ENCODE results near the gene ZIC3. TPM values are rescaled to one million over a fixed set of nuclear protein-coding genes. Genes with fewer than 3 reads are reported as not detected.

Gene ZIC3
- total RNA-seq (ENCODE audit: low replicate concordance) = not detected in 2 replicates

GRCh38 chrX:137565921-137566745, at the start of gene ZIC3:
TSS of gene ZIC3 (plus strand) at chrX:137566127. CDS start at chrX:137566692, 565 bp downstream.
- TF ChIP-seq, protein P1, sequence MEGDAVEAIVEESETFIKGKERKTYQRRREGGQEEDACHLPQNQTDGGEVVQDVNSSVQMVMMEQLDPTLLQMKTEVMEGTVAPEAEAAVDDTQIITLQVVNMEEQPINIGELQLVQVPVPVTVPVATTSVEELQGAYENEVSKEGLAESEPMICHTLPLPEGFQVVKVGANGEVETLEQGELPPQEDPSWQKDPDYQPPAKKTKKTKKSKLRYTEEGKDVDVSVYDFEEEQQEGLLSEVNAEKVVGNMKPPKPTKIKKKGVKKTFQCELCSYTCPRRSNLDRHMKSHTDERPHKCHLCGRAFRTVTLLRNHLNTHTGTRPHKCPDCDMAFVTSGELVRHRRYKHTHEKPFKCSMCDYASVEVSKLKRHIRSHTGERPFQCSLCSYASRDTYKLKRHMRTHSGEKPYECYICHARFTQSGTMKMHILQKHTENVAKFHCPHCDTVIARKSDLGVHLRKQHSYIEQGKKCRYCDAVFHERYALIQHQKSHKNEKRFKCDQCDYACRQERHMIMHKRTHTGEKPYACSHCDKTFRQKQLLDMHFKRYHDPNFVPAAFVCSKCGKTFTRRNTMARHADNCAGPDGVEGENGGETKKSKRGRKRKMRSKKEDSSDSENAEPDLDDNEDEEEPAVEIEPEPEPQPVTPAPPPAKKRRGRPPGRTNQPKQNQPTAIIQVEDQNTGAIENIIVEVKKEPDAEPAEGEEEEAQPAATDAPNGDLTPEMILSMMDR (IDR thresholded peaks at IDR 0.05; ENCODE audit: insufficient read depth, low read length) = no peak
- H3K4me3 ChIP-seq (ENCODE audit: low read depth, low read length) = peak within 1 kb of the TSS; percentile 39
- peak; percentile 2 for DNase-seq (ENCODE audit: low read depth)

DNA sequence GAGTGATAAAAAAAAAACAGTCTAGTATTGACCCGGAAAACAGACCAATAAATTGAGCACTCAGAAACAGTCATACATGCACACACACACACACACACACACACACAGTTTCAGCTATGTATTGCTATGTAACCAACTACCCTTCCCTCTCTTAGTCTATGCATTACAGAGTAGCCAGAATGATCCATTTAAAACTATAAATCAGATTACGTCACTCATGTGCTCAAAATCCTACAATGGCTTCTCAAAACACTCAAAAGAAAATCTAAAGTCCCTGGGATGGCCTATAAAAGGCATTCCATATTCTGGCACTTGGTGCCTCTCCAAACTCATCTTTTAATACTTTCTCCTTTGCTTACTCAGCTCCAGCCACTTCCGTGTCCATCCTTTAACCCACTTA, 46.5 kb upstream of the ZIC3 start:
- TF ChIP-seq, protein P1 (IDR thresholded peaks at IDR 0.05; ENCODE audit: insufficient read depth, low read length) = no peak
- no peak for DNase-seq (ENCODE audit: low read depth)
- no peak overlapping the region for H3K4me3 ChIP-seq (ENCODE audit: low read depth, low read length)

DNA sequence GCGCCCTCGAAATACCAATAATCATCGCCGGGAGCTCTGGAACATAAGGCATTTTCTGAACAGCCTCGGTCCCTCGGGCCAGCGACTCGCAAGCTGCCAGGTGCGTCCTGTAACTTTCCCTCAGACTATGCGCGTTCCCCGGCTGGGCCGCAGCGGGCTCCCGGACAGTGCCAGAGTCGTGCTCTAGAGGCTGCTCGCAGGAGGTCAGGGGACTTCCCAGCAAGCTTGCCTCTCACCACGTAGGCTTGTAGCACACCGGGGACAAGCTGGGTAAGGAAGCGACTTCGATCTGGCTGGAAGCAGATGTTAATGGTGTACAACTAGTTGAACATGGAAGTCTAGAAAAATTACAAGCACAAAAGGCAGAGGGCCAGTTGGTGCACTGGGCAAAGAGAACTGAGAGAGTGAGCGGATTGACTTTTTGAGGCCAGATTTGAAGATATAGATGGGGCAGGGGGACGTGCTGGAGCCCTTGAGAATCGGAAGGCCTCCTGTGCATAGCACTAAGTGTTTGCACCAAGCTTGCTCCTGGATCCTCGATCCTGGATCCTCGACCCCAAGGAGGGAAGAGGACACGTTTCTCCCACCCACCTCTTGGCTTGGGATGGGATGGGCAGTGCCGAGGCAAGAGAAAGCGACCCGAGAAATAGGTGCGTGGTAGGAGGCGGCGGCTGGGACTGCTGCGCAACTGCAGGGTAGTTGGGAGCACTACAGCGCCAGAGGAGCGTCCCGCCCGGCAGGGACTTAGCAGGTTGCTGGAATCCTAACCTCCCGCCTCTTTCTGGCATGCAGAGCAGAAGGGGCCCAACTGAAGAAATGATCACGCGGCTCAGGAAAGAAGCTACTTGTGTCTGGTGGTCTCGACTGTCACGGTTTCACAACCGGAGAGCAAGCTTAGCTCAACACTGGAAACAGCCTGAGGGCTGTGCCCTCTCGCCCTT, 19.9 kb upstream of the ZIC3 start:
- TF ChIP-seq, protein P1 (IDR thresholded peaks at IDR 0.05; ENCODE audit: insufficient read depth, low read length) = no peak
- no peak for DNase-seq (ENCODE audit: low read depth)
- H3K4me3 ChIP-seq (ENCODE audit: low read depth, low read length) = no peak overlapping the region

GRCh38 chrX:137547291-137547690, 18.6 kb upstream of the ZIC3 start:
- TF ChIP-seq, protein P1 (IDR thresholded peaks at IDR 0.05; ENCODE audit: insufficient read depth, low read length) = no peak
- DNase-seq (ENCODE audit: low read depth) = no peak
- no peak overlapping the region for H3K4me3 ChIP-seq (ENCODE audit: low read depth, low read length)

GRCh38 chrX:137548261-137548660, 17.7 kb upstream of the ZIC3 start:
- no peak overlapping the region for H3K4me3 ChIP-seq (ENCODE audit: low read depth, low read length)
- DNase-seq (ENCODE audit: low read depth) = no peak
- TF ChIP-seq, protein P1 (IDR thresholded peaks at IDR 0.05; ENCODE audit: insufficient read depth, low read length) = no peak

GRCh38 chrX:137549073-137549472, 16.9 kb upstream of the ZIC3 start:
- no peak for DNase-seq (ENCODE audit: low read depth)
- TF ChIP-seq, protein P1 (IDR thresholded peaks at IDR 0.05; ENCODE audit: insufficient read depth, low read length) = no peak
- no peak overlapping the region for H3K4me3 ChIP-seq (ENCODE audit: low read depth, low read length)
